Measurements from ENCODE around the gene NF1. TPM values are rescaled to one million over a fixed set of nuclear protein-coding genes. Genes with fewer than 3 reads are reported as not detected.

The NF1 gene
- polyA plus RNA-seq, 1 of the 3 experiments (the other 2 are of a cell fraction) = 19.6 TPM

DNA sequence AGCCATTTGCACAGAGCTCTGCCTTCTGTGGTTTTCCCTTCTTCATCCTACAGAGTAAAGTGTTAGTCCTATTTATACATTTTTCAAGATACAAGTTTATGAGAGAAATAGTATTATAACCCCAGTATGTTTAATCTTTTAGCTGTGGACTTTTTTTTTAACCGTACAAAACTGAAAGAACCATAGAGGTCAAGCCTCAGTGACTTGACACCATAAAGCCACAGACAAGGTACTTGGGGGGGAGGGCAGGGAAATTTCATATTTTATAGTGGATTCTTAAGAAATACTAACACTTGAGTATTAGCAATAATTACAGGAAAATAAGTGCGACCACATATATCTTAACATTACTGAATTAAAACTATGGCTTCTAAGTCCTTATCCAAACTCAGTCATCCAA, 279.7 kb downstream of the NF1 start:
- peaks cover 55 to 57% of the 10 kb centered on the region in 2 experiments for H3K36me3 ChIP-seq (replicated peaks in 1 of 2; ENCODE audit: control insufficient read depth in 1 of 2, insufficient read depth in 2 of 2, low read length in 1 of 2)
- H3K9me2 ChIP-seq = no peaks in the 10 kb centered on the region
- no peaks in the 10 kb centered on the region for H3K79me2 ChIP-seq (ENCODE audit: insufficient read depth)
- peaks cover 34% of the 10 kb centered on the region for H3F3A ChIP-seq (replicated peaks; ENCODE audit: insufficient read depth)
- H3K4me2 ChIP-seq = no peak overlapping the region
- no peaks in the 10 kb centered on the region for H3K9me3 ChIP-seq
- no peak overlapping the region for H2AFZ ChIP-seq (ENCODE audit: low read depth)
- peaks cover 3 to 9% of the 10 kb centered on the region in 2 experiments; a peak in 2 of 4 replicates for H3K4me1 ChIP-seq (ENCODE audit: control insufficient read depth in 1 of 2, insufficient read depth in 2 of 2, low read depth in 1 of 2, low read length in 1 of 2)
- no peak for DNase-seq
- no peaks in the 10 kb centered on the region for H3K27me3 ChIP-seq (ENCODE audit: insufficient read depth)
- TF ChIP-seq YY1 (IDR thresholded peaks at IDR 0.05; ENCODE audit: low read depth) = no peak
- ChIA-PET POLR2A (no interaction called here), CTCF (interaction anchor here (1.2 to 4.5 kb wide), 4 partner anchors 8 to 45 kb away, joined by 3 to 26 read pairs (median 8); no protein-coding TSS in a partner anchor)
- 93% methylated on average over 2 of the region's 2 CpGs for WGBS (ENCODE audit: low lambda C conversion rate)
- H3K4me3 ChIP-seq (ENCODE audit: low read depth in 2 of 2, low read length in 1 of 2) = no peak overlapping the region
- H3K9ac ChIP-seq = no peak overlapping the region
- no peaks in the 10 kb centered on the region for H4K20me1 ChIP-seq (ENCODE audit: insufficient read depth)
- no peak overlapping the region for H3K27ac ChIP-seq (ENCODE audit: low read depth in 2 of 2, low read length in 1 of 2)

DNA sequence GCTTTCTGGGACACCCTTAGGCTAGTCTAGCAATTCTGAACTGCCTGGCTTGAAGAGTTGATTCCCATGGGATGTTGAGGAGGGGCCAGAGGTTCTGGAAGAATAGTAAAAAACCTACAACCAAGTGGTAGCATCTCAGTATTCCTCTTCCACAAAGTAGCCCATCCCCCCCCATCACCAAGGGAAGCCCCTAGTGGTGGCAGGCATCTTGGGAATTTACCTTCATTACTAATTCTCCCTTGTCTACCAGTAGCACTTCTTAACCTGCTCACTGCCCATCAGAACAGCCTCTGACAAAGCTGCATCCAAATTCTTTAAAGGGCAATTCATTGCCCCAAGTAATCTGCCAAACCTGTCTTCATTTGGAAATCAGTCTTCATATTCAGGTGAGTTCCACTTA, 283.9 kb downstream of the NF1 start:
- H3K27ac ChIP-seq (ENCODE audit: low read depth in 2 of 2, low read length in 1 of 2) = no peak overlapping the region
- H3K4me1 ChIP-seq (ENCODE audit: control insufficient read depth in 1 of 2, insufficient read depth in 2 of 2, low read depth in 1 of 2, low read length in 1 of 2) = no peaks in the 10 kb centered on the region; a peak in 1 of 4 replicates
- ChIA-PET CTCF (interaction anchor here (1.0 to 3.9 kb wide), 6 partner anchors 10 to 147 kb away, joined by 3 to 26 read pairs (median 4); no protein-coding TSS in a partner anchor), POLR2A (no interaction called here)
- no peaks in the 10 kb centered on the region for H4K20me1 ChIP-seq (ENCODE audit: insufficient read depth)
- no peaks in the 10 kb centered on the region for H3K79me2 ChIP-seq (ENCODE audit: insufficient read depth)
- no peak overlapping the region for H2AFZ ChIP-seq (ENCODE audit: low read depth)
- no peaks in the 10 kb centered on the region for H3K9me3 ChIP-seq
- DNase-seq = no peak
- no peak overlapping the region for H3K9ac ChIP-seq
- peaks cover 51 to 59% of the 10 kb centered on the region in 2 experiments for H3K36me3 ChIP-seq (replicated peaks in 1 of 2; ENCODE audit: control insufficient read depth in 1 of 2, insufficient read depth in 2 of 2, low read length in 1 of 2)
- TF ChIP-seq, protein P1, sequence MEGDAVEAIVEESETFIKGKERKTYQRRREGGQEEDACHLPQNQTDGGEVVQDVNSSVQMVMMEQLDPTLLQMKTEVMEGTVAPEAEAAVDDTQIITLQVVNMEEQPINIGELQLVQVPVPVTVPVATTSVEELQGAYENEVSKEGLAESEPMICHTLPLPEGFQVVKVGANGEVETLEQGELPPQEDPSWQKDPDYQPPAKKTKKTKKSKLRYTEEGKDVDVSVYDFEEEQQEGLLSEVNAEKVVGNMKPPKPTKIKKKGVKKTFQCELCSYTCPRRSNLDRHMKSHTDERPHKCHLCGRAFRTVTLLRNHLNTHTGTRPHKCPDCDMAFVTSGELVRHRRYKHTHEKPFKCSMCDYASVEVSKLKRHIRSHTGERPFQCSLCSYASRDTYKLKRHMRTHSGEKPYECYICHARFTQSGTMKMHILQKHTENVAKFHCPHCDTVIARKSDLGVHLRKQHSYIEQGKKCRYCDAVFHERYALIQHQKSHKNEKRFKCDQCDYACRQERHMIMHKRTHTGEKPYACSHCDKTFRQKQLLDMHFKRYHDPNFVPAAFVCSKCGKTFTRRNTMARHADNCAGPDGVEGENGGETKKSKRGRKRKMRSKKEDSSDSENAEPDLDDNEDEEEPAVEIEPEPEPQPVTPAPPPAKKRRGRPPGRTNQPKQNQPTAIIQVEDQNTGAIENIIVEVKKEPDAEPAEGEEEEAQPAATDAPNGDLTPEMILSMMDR (IDR thresholded peaks at IDR 0.05) = peak; percentile 32; the same call in 1 of the 2 replicates
- no peak for TF ChIP-seq JUND (IDR thresholded peaks at IDR 0.05)
- H3K4me3 ChIP-seq (ENCODE audit: low read depth in 2 of 2, low read length in 1 of 2) = no peak overlapping the region
- peaks cover 5% of the 10 kb centered on the region for H3F3A ChIP-seq (replicated peaks; ENCODE audit: insufficient read depth)
- H3K4me2 ChIP-seq = no peak overlapping the region
- no peaks in the 10 kb centered on the region for H3K9me2 ChIP-seq
- H3K27me3 ChIP-seq (ENCODE audit: insufficient read depth) = no peaks in the 10 kb centered on the region

DNA sequence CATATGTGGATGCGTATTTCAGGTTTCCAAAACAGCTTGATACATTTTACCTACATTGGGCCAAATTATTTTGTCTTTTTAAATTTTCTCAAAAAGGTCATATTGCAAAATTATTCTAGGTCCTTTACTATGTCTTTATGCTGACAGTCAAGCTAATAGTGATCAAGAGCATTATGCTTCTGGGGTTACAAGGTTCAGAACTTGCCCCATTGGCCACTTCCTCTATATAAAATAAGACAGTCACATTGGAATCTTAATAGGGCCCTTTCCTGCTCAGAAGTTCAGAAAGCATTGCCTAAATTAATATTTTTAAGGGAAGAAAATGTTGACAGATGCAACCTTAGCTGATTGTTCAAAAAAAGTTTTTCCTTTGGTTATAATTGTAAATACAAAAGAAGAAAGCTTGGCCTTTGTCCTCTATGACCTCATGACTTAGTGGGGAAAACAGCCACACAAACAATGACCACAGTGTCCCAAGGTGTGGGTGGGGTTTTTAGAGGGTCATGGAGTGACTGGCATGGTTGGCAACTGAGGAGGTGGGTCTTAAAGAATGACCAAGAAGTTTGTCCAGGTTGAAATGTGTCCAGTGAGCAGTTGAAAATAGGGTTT, 284.9 kb downstream of the NF1 start:
- CTCF ChIA-PET = interaction anchor here (0.7 to 3.9 kb wide), 5 partner anchors 9 to 462 kb away, joined by 3 to 26 read pairs (median 4); no protein-coding TSS in a partner anchor
- POLR2A ChIA-PET = no interaction called here
- WGBS (ENCODE audit: low lambda C conversion rate) = 95% methylated on average over 1 of the region's 1 CpG
- no peak for TF ChIP-seq MXI1 (IDR thresholded peaks at IDR 0.05; ENCODE audit: low read depth, low read length)
- no peak for TF ChIP-seq FOXJ3 (CRISPR knock-in tag; IDR thresholded peaks at IDR 0.05)
- TF ChIP-seq, protein P2, sequence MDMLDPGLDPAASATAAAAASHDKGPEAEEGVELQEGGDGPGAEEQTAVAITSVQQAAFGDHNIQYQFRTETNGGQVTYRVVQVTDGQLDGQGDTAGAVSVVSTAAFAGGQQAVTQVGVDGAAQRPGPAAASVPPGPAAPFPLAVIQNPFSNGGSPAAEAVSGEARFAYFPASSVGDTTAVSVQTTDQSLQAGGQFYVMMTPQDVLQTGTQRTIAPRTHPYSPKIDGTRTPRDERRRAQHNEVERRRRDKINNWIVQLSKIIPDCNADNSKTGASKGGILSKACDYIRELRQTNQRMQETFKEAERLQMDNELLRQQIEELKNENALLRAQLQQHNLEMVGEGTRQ (IDR thresholded peaks at IDR 0.05; ENCODE audit: borderline replicate concordance, low read depth, low read length) = no peak
- TF ChIP-seq, protein P3, sequence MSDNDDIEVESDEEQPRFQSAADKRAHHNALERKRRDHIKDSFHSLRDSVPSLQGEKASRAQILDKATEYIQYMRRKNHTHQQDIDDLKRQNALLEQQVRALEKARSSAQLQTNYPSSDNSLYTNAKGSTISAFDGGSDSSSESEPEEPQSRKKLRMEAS (IDR thresholded peaks at IDR 0.05; ENCODE audit: low read depth) = no peak
- TF ChIP-seq ELF1 (IDR thresholded peaks at IDR 0.05) = no peak
- no peak for TF ChIP-seq EZH2phosphoT487 (IDR thresholded peaks at IDR 0.05; ENCODE audit: borderline replicate concordance, low read depth)
- no peak for TF ChIP-seq JUND (IDR thresholded peaks at IDR 0.05)
- TF ChIP-seq, protein P4, sequence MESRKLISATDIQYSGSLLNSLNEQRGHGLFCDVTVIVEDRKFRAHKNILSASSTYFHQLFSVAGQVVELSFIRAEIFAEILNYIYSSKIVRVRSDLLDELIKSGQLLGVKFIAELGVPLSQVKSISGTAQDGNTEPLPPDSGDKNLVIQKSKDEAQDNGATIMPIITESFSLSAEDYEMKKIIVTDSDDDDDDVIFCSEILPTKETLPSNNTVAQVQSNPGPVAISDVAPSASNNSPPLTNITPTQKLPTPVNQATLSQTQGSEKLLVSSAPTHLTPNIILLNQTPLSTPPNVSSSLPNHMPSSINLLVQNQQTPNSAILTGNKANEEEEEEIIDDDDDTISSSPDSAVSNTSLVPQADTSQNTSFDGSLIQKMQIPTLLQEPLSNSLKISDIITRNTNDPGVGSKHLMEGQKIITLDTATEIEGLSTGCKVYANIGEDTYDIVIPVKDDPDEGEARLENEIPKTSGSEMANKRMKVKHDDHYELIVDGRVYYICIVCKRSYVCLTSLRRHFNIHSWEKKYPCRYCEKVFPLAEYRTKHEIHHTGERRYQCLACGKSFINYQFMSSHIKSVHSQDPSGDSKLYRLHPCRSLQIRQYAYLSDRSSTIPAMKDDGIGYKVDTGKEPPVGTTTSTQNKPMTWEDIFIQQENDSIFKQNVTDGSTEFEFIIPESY (IDR thresholded peaks at IDR 0.05; ENCODE audit: borderline replicate concordance, low read depth) = no peak
- TF ChIP-seq, protein P5, sequence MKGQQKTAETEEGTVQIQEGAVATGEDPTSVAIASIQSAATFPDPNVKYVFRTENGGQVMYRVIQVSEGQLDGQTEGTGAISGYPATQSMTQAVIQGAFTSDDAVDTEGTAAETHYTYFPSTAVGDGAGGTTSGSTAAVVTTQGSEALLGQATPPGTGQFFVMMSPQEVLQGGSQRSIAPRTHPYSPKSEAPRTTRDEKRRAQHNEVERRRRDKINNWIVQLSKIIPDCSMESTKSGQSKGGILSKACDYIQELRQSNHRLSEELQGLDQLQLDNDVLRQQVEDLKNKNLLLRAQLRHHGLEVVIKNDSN (IDR thresholded peaks at IDR 0.05; ENCODE audit: borderline replicate concordance, low read depth) = no peak
- no peak for TF ChIP-seq POLR2AphosphoS5 (IDR thresholded peaks at IDR 0.05; ENCODE audit: low read depth, low read length)
- TF ChIP-seq, protein P6, sequence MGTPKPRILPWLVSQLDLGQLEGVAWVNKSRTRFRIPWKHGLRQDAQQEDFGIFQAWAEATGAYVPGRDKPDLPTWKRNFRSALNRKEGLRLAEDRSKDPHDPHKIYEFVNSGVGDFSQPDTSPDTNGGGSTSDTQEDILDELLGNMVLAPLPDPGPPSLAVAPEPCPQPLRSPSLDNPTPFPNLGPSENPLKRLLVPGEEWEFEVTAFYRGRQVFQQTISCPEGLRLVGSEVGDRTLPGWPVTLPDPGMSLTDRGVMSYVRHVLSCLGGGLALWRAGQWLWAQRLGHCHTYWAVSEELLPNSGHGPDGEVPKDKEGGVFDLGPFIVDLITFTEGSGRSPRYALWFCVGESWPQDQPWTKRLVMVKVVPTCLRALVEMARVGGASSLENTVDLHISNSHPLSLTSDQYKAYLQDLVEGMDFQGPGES (IDR thresholded peaks at IDR 0.05; ENCODE audit: low read depth, low read length) = no peak
- TF ChIP-seq RFX5 (IDR thresholded peaks at IDR 0.05; ENCODE audit: low read length) = no peak

More for the DNA sequence above, 284.9 kb downstream of the NF1 start:
- Histone ChIP-seq H3K9me3 (no peaks in the 10 kb centered on the region), H3K4me2 (no peak overlapping the region), H4K20me1 (ENCODE audit: insufficient read depth) (no peaks in the 10 kb centered on the region), H3F3A (replicated peaks; ENCODE audit: insufficient read depth) (peaks cover 11% of the 10 kb centered on the region), H3K4me3 (ENCODE audit: low read depth in 2 of 2, low read length in 1 of 2) (no peak overlapping the region), H3K4me1 (ENCODE audit: control insufficient read depth in 1 of 2, insufficient read depth in 2 of 2, low read depth in 1 of 2, low read length in 1 of 2) (no peaks in the 10 kb centered on the region; a peak in 1 of 4 replicates), H2AFZ (ENCODE audit: low read depth) (no peak overlapping the region), H3K79me2 (ENCODE audit: insufficient read depth) (no peaks in the 10 kb centered on the region), H3K27me3 (ENCODE audit: insufficient read depth) (no peaks in the 10 kb centered on the region), H3K9me2 (no peaks in the 10 kb centered on the region), H3K9ac (no peak overlapping the region), H3K36me3 (replicated peaks in 1 of 2; ENCODE audit: control insufficient read depth in 1 of 2, insufficient read depth in 2 of 2, low read length in 1 of 2) (peaks cover 44 to 49% of the 10 kb centered on the region in 2 experiments), H3K27ac (ENCODE audit: low read depth in 2 of 2, low read length in 1 of 2) (no peak overlapping the region)
- DNase-seq = no peak
